Vein endothelial cell (primary cell): ENCODE measurements around the gene KCNJ18. TPM values are rescaled to one million over a fixed set of nuclear protein-coding genes. Genes with fewer than 3 reads are reported as not detected.

Experiments
- total RNA-seq: library from RNA; depleted of rRNA; stranded (reverse); fragments of >200 nt; gene quantifications from 2 replicates; pipeline ENCODE4 v1.2.3, GENCODE V29; 2012

Gene KCNJ18
- total RNA-seq = not detected in 2 replicates

DNA sequence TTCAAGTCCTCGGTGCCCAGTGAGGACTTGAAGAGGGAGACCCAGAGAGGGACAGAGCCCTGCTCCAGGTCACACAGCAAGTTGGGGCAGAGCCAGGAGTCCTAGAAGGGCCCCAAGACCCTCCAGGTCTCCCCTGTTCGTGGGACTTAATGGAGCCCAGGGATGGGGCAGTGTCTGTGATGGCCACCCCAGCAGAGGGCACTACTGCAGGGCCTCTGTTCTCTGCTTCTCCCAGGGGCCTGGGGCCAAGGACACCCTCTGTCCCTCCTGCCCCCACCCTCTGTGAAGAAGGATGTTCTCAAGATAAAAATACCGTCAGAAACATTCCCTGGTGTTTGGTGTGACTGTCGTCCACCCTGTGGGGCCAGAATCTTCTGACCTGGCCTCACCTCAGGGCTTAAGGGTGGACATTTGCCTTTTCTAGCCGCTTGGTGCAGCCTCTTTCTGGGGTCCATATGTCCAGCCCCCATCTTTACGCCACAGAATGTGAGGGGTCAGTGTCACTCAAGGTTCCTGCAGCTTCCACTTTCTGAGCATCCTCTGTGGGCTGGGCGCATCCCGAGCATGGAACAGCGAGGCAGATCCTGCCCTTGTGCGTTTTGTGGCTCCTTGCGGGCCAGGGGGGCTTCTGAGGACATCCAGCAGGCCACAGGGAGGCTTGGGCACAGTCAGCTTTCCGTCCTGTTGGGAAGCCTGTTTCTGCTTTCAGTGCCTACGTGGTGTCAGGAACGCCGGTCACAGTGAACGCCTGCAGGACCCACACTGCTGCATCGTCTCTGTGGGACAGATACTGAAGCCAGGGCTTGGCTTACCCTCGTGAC, at the start of gene KCNJ18:
Gene KCNJ18 (plus strand): TSS at position 641 of the 821 bp plus-strand sequence. CDS start 10,264 bp downstream, outside the sequence.

